HUES48 (cell line): ENCODE results near the gene ZSCAN31.
A peak's percentile ranks its signal among the peaks of the same experiment; 100 is the strongest.

ENCODE experiments used
- H3K27ac ChIP-seq: one replicate; pipeline ENCODE4 v1.7.0; 2013; ENCODE audit warnings: low read depth, low read length, inconsistent platforms
- H3K27me3 ChIP-seq: 2 replicates; pipeline ENCODE4 v1.6.1; 2013; ENCODE audit warnings: mild to moderate bottlenecking, low read length; ENCODE audit not compliant: control insufficient read depth, insufficient read depth
- H3K36me3 ChIP-seq: 2 replicates; pipeline ENCODE4 v1.6.1; 2013; ENCODE audit warnings: low read length; ENCODE audit not compliant: control insufficient read depth, insufficient read depth
- H3K4me1 ChIP-seq: 2 replicates; pipeline ENCODE4 v1.6.1; 2013; ENCODE audit warnings: mild to moderate bottlenecking, low read length; ENCODE audit not compliant: control insufficient read depth, insufficient read depth
- H3K4me3 ChIP-seq: 2 replicates; pipeline ENCODE4 v1.5.1; 2013; ENCODE audit warnings: mild to moderate bottlenecking, low read depth, low read length
- H3K9ac ChIP-seq: 2 replicates; pipeline ENCODE4 v1.6.1; 2013; ENCODE audit warnings: mild to moderate bottlenecking, low read depth, low read length, moderate library complexity
- H3K9me3 ChIP-seq: 2 replicates; pipeline ENCODE4 v1.6.1; 2013; ENCODE audit warnings: low read length; ENCODE audit not compliant: control insufficient read depth, insufficient read depth

The ZSCAN31 gene

GRCh38 chr6:28335564-28336283 is at the start of gene ZSCAN31:
Gene ZSCAN31 (minus strand): TSS chr6:28336148. CDS start chr6:28329683, 6,465 bp downstream.
- Histone ChIP-seq H3K36me3 (no peaks in the 10 kb centered on the region), H3K4me1 (peaks cover 17% of the 10 kb centered on the region; the same call in 1 of the 2 replicates), H3K27ac (peak within 1 kb of the TSS; percentile 100), H3K4me3 (peak within 1 kb of the TSS; percentile 80), H3K9me3 (no peaks in the 10 kb centered on the region), H3K27me3 (no peaks in the 10 kb centered on the region), H3K9ac (peak within 1 kb of the TSS; percentile 95)

- Histone ChIP-seq H3K4me1 (peaks cover 5% of the 10 kb centered on the region; the same call in 1 of the 2 replicates), H3K9ac (no peak overlapping the region), H3K27ac (peak overlapping the region; percentile 82), H3K27me3 (no peaks in the 10 kb centered on the region), H3K4me3 (peak overlapping the region; percentile 60), H3K36me3 (peaks cover 63% of the 10 kb centered on the region), H3K9me3 (no peaks in the 10 kb centered on the region)
These were observed 48.2 kb upstream of the ZSCAN31 start for GRCh38 chr6:28384143-28384533.

GRCh38 chr6:28383235-28384142 is 47.5 kb upstream of the ZSCAN31 start:
- peak overlapping the region; percentile 30; the same call in 1 of the 2 replicates for H3K9ac ChIP-seq
- H3K27ac ChIP-seq = peak overlapping the region; percentile 82
- no peaks in the 10 kb centered on the region for H3K27me3 ChIP-seq
- H3K4me3 ChIP-seq = peak overlapping the region; percentile 60
- H3K9me3 ChIP-seq = 0 out of 2 replicates have a peak, but pooled peaks cover 2% of the 10 kb centered on the region
- H3K36me3 ChIP-seq = peaks cover 58% of the 10 kb centered on the region
- H3K4me1 ChIP-seq = peaks cover 5% of the 10 kb centered on the region; the same call in 1 of the 2 replicates

DNA sequence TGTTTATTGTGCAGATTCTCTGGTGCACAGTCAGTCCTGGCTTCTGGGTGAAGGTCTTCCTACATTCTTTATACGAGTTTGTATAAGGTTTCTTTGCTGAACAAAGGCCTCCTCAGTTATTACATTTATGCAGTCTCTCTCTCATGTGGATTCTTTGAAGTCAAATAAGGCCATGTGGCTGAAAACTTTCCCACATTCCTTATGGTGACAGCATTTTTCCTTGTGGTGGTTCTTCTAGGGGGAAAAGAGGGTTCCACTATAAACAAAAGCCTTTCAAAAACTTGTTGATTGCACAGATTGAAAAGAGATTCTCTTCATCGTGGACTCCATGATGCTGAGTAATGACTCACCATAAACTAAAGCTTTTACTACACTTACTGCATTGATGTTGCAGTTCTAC is 44.4 kb upstream of the ZSCAN31 start:
- H3K4me3 ChIP-seq = no peak overlapping the region
- peaks cover 9% of the 10 kb centered on the region; the same call in 1 of the 2 replicates for H3K4me1 ChIP-seq
- H3K27me3 ChIP-seq = no peaks in the 10 kb centered on the region
- H3K27ac ChIP-seq = no peak overlapping the region
- H3K9me3 ChIP-seq = 0 out of 2 replicates have a peak, but pooled peaks cover 2% of the 10 kb centered on the region
- H3K36me3 ChIP-seq = peaks cover 46% of the 10 kb centered on the region
- H3K9ac ChIP-seq = no peak overlapping the region

DNA sequence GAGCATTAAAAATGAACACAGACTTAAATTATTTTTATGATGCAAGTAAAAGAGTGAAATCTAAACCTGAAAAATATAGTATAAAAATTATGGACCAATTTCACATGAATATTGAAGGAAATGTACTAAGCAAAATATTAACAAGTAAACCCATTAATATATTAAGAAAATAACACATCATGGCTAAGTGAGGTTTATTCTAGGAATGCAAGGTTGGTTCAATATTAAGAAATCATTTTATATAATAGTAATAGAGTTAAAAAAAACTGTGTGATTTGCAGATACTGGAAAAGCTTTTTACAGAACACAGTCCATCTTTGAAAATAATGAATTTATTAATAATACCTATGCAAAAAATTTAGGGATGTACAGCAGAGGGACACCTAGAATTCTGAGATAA is 42.7 kb upstream of the ZSCAN31 start:
- Histone ChIP-seq H3K4me3 (no peak overlapping the region), H3K36me3 (peaks cover 40% of the 10 kb centered on the region), H3K9ac (no peak overlapping the region), H3K9me3 (0 out of 2 replicates have a peak, but pooled peaks cover 2% of the 10 kb centered on the region), H3K27ac (no peak overlapping the region), H3K27me3 (no peaks in the 10 kb centered on the region), H3K4me1 (peaks cover 4% of the 10 kb centered on the region; the same call in 1 of the 2 replicates)

DNA sequence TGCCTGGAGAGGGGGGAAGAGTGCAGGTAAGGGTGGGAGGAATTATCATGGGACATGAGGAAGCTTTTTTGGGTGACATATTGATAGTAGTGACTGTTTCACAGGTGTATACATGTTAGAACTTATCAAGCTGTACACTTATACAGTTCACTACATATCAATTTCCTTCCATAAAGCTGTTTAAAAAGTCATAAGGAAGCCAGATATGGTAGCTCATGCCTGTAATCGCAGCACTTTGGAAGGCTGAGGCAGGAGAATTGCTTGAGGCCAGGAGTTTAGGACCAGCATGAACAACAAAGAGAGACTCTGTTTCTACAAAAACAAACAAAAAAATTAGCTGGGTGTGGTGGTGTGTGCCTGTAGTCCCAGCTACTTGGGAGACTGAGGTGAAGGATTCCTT is 41.9 kb upstream of the ZSCAN31 start:
- no peak overlapping the region for H3K9ac ChIP-seq
- H3K4me1 ChIP-seq = peaks cover 4% of the 10 kb centered on the region; the same call in 1 of the 2 replicates
- H3K9me3 ChIP-seq = 0 out of 2 replicates have a peak, but pooled peaks cover 2% of the 10 kb centered on the region
- no peak overlapping the region for H3K27ac ChIP-seq
- H3K4me3 ChIP-seq = no peak overlapping the region
- H3K27me3 ChIP-seq = no peaks in the 10 kb centered on the region
- peaks cover 40% of the 10 kb centered on the region for H3K36me3 ChIP-seq

DNA sequence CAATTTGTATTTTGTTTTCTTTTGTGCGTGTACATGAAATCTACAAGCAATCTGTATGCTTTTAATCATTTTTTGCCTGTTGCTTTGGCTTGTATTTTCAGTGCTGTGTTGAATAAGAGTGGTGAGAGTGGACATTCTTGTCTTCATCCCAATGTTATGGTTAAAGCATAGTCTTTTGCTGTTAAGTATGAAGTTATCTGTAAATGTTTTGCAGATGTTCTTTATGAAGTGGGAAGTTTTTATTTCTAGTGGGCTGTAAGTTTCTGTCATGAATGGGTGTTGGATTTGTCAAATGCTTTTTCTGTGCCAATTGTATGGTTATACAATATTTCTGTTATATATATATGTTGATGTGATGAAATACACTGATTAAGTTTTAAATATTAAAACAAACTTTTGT is 38.0 kb upstream of the ZSCAN31 start:
- no peaks in the 10 kb centered on the region for H3K27me3 ChIP-seq
- H3K4me1 ChIP-seq = peaks cover 4% of the 10 kb centered on the region; the same call in 1 of the 2 replicates
- H3K27ac ChIP-seq = no peak overlapping the region
- no peak overlapping the region for H3K9ac ChIP-seq
- peaks cover 11% of the 10 kb centered on the region for H3K36me3 ChIP-seq
- no peak overlapping the region for H3K4me3 ChIP-seq
- no peaks in the 10 kb centered on the region for H3K9me3 ChIP-seq

- Histone ChIP-seq H3K4me3 (no peak overlapping the region), H3K9ac (no peak overlapping the region), H3K27ac (no peak overlapping the region)
These were observed 35.9 kb upstream of the ZSCAN31 start for GRCh38 chr6:28371706-28372451.

GRCh38 chr6:28371280-28371679 is 35.3 kb upstream of the ZSCAN31 start:
- Histone ChIP-seq H3K27ac (no peak overlapping the region), H3K36me3 (peaks cover 5% of the 10 kb centered on the region; the same call in 1 of the 2 replicates)

More at GRCh38 chr6:28371706-28372451, 35.9 kb upstream of the ZSCAN31 start:
- no peaks in the 10 kb centered on the region for H3K4me1 ChIP-seq
- no peaks in the 10 kb centered on the region for H3K36me3 ChIP-seq
- no peaks in the 10 kb centered on the region for H3K9me3 ChIP-seq
- no peaks in the 10 kb centered on the region for H3K27me3 ChIP-seq

GRCh38 chr6:28370440-28370839 is 34.5 kb upstream of the ZSCAN31 start:
- H3K4me3 ChIP-seq = no peak overlapping the region
- no peaks in the 10 kb centered on the region for H3K4me1 ChIP-seq
- no peak overlapping the region for H3K27ac ChIP-seq
- no peak overlapping the region for H3K9ac ChIP-seq
- H3K9me3 ChIP-seq = no peaks in the 10 kb centered on the region
- H3K27me3 ChIP-seq = no peaks in the 10 kb centered on the region
- H3K36me3 ChIP-seq = peaks cover 13% of the 10 kb centered on the region

More at GRCh38 chr6:28371280-28371679, 35.3 kb upstream of the ZSCAN31 start:
- Histone ChIP-seq H3K9ac (no peak overlapping the region), H3K9me3 (no peaks in the 10 kb centered on the region), H3K4me1 (no peaks in the 10 kb centered on the region), H3K4me3 (no peak overlapping the region), H3K27me3 (no peaks in the 10 kb centered on the region)
